Panc1 (cell line): Measurements from ENCODE around the gene EFNA5.

ENCODE experiments used
- POLR2AphosphoS5 ChIP-seq: IDR thresholded peaks from 2 replicates; pipeline ENCODE4 v1.6.1; 2012; ENCODE audit warnings: mild to moderate bottlenecking, low read depth, low read length, moderate library complexity
- SIN3A ChIP-seq: IDR thresholded peaks from 2 replicates; pipeline ENCODE4 v1.6.1; 2012; ENCODE audit warnings: low read depth, mild to moderate bottlenecking, low read length, moderate library complexity, borderline replicate concordance; ENCODE audit not compliant: insufficient read depth
- TCF7L2 ChIP-seq: IDR thresholded peaks from 2 replicates; pipeline ENCODE4 v1.6.1; 2011; ENCODE audit warnings: mild to moderate bottlenecking, low read depth, low read length, inconsistent platforms
- TF ChIP-seq, protein P1 (sequence below): fragments of 450-650 bp; IDR thresholded peaks from 2 replicates; pipeline ENCODE4 v1.5.1; 2017; ENCODE audit warnings: mild to moderate bottlenecking
- TF ChIP-seq, protein P2 (sequence below), 2 experiments: IDR thresholded peaks; 2 replicates each; pipeline ENCODE4 v1.6.1; 2011 to 2012; ENCODE audit warnings: low read depth in 2 of 2, control low read depth in 1 of 2, low read length in 1 of 2, mild to moderate bottlenecking in 1 of 2, moderate library complexity in 1 of 2; ENCODE audit not compliant: insufficient read depth in 1 of 2

DNA sequence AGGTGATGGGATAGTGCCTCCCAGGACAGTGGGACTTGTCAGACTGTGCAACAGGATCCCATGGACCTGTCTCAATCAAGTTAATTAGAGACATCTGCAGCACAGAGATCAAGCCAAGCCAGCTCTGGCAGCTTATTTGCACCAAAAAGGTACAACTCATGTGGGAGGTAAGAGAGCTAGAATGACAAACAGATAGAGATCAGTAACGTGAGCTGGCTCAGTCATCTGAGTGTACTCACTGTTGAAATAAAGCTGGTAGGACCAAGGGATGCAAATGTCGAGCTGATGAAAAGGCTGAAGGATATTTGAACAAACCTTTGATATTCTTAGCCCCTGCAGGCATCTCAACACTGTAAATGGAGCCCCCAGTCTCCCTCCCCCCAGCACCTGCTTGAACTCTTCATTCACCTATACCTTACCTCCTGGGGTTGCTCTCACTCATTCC, 198.1 kb downstream of the EFNA5 start:
- TF ChIP-seq POLR2AphosphoS5, result no peak
- TF ChIP-seq, protein P1, sequence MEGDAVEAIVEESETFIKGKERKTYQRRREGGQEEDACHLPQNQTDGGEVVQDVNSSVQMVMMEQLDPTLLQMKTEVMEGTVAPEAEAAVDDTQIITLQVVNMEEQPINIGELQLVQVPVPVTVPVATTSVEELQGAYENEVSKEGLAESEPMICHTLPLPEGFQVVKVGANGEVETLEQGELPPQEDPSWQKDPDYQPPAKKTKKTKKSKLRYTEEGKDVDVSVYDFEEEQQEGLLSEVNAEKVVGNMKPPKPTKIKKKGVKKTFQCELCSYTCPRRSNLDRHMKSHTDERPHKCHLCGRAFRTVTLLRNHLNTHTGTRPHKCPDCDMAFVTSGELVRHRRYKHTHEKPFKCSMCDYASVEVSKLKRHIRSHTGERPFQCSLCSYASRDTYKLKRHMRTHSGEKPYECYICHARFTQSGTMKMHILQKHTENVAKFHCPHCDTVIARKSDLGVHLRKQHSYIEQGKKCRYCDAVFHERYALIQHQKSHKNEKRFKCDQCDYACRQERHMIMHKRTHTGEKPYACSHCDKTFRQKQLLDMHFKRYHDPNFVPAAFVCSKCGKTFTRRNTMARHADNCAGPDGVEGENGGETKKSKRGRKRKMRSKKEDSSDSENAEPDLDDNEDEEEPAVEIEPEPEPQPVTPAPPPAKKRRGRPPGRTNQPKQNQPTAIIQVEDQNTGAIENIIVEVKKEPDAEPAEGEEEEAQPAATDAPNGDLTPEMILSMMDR, result no peak
- no peak for TF ChIP-seq SIN3A
- no peak for TF ChIP-seq TCF7L2
- TF ChIP-seq, protein P2, sequence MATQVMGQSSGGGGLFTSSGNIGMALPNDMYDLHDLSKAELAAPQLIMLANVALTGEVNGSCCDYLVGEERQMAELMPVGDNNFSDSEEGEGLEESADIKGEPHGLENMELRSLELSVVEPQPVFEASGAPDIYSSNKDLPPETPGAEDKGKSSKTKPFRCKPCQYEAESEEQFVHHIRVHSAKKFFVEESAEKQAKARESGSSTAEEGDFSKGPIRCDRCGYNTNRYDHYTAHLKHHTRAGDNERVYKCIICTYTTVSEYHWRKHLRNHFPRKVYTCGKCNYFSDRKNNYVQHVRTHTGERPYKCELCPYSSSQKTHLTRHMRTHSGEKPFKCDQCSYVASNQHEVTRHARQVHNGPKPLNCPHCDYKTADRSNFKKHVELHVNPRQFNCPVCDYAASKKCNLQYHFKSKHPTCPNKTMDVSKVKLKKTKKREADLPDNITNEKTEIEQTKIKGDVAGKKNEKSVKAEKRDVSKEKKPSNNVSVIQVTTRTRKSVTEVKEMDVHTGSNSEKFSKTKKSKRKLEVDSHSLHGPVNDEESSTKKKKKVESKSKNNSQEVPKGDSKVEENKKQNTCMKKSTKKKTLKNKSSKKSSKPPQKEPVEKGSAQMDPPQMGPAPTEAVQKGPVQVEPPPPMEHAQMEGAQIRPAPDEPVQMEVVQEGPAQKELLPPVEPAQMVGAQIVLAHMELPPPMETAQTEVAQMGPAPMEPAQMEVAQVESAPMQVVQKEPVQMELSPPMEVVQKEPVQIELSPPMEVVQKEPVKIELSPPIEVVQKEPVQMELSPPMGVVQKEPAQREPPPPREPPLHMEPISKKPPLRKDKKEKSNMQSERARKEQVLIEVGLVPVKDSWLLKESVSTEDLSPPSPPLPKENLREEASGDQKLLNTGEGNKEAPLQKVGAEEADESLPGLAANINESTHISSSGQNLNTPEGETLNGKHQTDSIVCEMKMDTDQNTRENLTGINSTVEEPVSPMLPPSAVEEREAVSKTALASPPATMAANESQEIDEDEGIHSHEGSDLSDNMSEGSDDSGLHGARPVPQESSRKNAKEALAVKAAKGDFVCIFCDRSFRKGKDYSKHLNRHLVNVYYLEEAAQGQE (IDR thresholded peaks at IDR 0.05; ENCODE audit: insufficient read depth in 1 of 2, low read depth in 2 of 2, low read length in 1 of 2), result no peak
